Tibial nerve (tissue), 4 donors: ENCODE data around the gene SMAD2. TPM values are rescaled to one million over a fixed set of nuclear protein-coding genes. Genes with fewer than 3 reads are reported as not detected.

Source experiments
- DNase-seq, 2 donors: peaks; one replicate each; pipeline ENCODE4 v3.0.0-alpha.2; 2019; ENCODE audit warnings: low spot score in 2 of 2
- H3K27ac ChIP-seq, 4 donors: fragments of 200-600 bp; sonication (generic) in 3 of 4; one replicate each; pipeline ENCODE4 v1.5.1; 2017 to 2019; ENCODE audit warnings: mild to moderate bottlenecking in 1 of 4
- H3K27me3 ChIP-seq, 2 donors: fragments of 200-600 bp; sonication (generic) in 1 of 2; one replicate each; pipeline versions ENCODE4 v1.5.1 to v1.6.0; 2017 to 2019
- H3K36me3 ChIP-seq, 3 donors: fragments of 200-600 bp; sonication (generic); one replicate each; pipeline ENCODE4 v1.5.1; 2018 to 2019
- H3K4me1 ChIP-seq, 4 donors: fragments of 200-600 bp; sonication (generic) in 3 of 4; one replicate each; pipeline ENCODE4 v1.5.1; 2017 to 2019
- H3K4me3 ChIP-seq, 4 donors: fragments of 200-600 bp; sonication (generic) in 3 of 4; one replicate each; pipeline ENCODE4 v1.5.1; 2017 to 2019; ENCODE audit warnings: mild to moderate bottlenecking in 1 of 4, moderate library complexity in 1 of 4
- H3K9me3 ChIP-seq, 4 donors: fragments of 200-600 bp; sonication (generic) in 3 of 4; one replicate each; pipeline ENCODE4 v1.5.1; 2017 to 2019
- EP300 ChIP-seq, 2 donors: sonication (generic); formaldehyde crosslinking; IDR thresholded peaks; one replicate each; pipeline ENCODE4 v1.6.1; 2017; ENCODE audit warnings: antibody characterized with exemption in 2 of 2, mild to moderate bottlenecking in 1 of 2
- POLR2A ChIP-seq, 2 donors: fragments of 450-650 bp; IDR thresholded peaks; one replicate each; pipeline ENCODE4 v1.6.1; 2017; ENCODE audit warnings: antibody characterized with exemption in 2 of 2, mild to moderate bottlenecking in 2 of 2, moderate library complexity in 2 of 2
- WGBS, 2 donors: methylation state at CpG; one replicate each; pipeline ENCODE4 v1.1.5; 2018; 5-methylcytosine and 5-hydroxymethylcytosine counted together
- total RNA-seq, 4 donors: library from RNA; depleted of rRNA; stranded (reverse); fragments of >200 nt; gene quantifications; one replicate each; pipeline ENCODE4 v1.1.0, GENCODE V29; 2016
- TF ChIP-seq, protein P1 (sequence below), 5 experiments: fragments of 200-600 bp in 3 of 5; fragments of 450-650 bp in 2 of 5; sonication (generic) in 3 of 5; IDR thresholded peaks; one replicate each; pipeline ENCODE4 v1.5.1; 2016 to 2019; ENCODE audit warnings: antibody characterized with exemption in 5 of 5, mild to moderate bottlenecking in 3 of 5, moderate library complexity in 2 of 5

The SMAD2 gene
- total RNA-seq, 4 donors from 2014 or later = 34.8 to 54.5 (median 45.5) TPM

DNA sequence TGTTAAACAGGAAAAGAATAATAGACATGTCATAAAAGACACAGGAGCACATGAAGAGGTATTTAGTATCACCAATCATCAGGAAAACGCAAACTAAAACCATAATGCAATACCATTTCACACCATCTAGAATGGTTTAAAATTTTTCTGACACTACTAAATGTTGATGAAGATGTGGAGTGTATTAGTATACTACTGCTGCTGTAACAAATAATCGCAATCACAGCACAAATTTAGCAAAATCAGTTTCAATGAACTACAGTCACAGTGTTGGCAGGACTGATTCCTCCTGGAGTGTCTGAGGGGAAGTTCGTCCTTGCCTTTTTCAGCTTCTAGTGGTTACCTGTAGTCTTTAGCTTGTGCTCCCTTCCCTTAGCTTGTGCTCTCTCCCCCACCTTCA is 24.1 kb downstream of the SMAD2 start:
- Histone ChIP-seq H3K4me3 (no peak overlapping the region), H3K36me3 (peaks cover 0 to 29% (median 0%) of the 10 kb centered on the region in 3 donors)
- TF ChIP-seq, protein P1, sequence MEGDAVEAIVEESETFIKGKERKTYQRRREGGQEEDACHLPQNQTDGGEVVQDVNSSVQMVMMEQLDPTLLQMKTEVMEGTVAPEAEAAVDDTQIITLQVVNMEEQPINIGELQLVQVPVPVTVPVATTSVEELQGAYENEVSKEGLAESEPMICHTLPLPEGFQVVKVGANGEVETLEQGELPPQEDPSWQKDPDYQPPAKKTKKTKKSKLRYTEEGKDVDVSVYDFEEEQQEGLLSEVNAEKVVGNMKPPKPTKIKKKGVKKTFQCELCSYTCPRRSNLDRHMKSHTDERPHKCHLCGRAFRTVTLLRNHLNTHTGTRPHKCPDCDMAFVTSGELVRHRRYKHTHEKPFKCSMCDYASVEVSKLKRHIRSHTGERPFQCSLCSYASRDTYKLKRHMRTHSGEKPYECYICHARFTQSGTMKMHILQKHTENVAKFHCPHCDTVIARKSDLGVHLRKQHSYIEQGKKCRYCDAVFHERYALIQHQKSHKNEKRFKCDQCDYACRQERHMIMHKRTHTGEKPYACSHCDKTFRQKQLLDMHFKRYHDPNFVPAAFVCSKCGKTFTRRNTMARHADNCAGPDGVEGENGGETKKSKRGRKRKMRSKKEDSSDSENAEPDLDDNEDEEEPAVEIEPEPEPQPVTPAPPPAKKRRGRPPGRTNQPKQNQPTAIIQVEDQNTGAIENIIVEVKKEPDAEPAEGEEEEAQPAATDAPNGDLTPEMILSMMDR (IDR thresholded peaks at IDR 0.05) = no peak
- TF ChIP-seq POLR2A (IDR thresholded peaks at IDR 0.05) = no peak
- no peak for TF ChIP-seq EP300 (IDR thresholded peaks at IDR 0.05)

DNA sequence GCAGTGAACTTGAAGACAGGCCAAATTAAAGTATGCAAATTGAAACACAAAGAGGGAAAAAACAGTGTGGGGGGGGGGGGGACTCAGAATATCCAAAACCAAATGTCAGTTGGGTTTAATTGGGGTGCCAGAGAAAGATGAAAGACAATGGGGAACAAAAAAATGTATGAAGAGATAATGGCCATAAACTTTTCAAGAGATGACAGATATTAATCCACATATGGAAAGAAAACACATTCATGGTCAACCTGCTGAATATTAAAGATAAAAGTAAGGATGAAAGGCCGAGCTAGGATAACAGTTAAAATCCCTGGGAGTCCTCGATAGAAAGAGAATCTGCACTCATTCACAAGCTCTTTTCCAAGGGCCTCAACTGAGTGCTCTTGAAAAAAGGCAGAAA is 26.6 kb downstream of the SMAD2 start:
- Histone ChIP-seq H3K27ac (no peak overlapping the region), H3K4me1 (peaks cover 0 to 10% (median 0%) of the 10 kb centered on the region in 4 donors), H3K9me3 (peaks cover 0 to 29% (median 1%) of the 10 kb centered on the region in 4 donors), H3K36me3 (peaks cover 0 to 20% (median 0%) of the 10 kb centered on the region in 3 donors), H3K27me3 (no peaks in the 10 kb centered on the region), H3K4me3 (no peak overlapping the region)
- no peak for DNase-seq
- TF ChIP-seq POLR2A (IDR thresholded peaks at IDR 0.05) (no peak), EP300 (IDR thresholded peaks at IDR 0.05) (no peak)
- TF ChIP-seq, protein P1 (IDR thresholded peaks at IDR 0.05) = no peak
- WGBS, 2 donors = 91 to 93% methylated on average over 2 of the region's 2 CpGs

More for the DNA sequence above, 24.1 kb downstream of the SMAD2 start:
- H3K27ac ChIP-seq = no peak overlapping the region
- WGBS, 2 donors = 97 to 100% methylated on average over 3 of the region's 3 CpGs
- no peak for DNase-seq
- H3K4me1 ChIP-seq = peaks cover 0 to 6% (median 1%) of the 10 kb centered on the region in 4 donors
- no peaks in the 10 kb centered on the region for H3K27me3 ChIP-seq
- peaks cover 0 to 26% (median 1%) of the 10 kb centered on the region in 4 donors for H3K9me3 ChIP-seq

DNA sequence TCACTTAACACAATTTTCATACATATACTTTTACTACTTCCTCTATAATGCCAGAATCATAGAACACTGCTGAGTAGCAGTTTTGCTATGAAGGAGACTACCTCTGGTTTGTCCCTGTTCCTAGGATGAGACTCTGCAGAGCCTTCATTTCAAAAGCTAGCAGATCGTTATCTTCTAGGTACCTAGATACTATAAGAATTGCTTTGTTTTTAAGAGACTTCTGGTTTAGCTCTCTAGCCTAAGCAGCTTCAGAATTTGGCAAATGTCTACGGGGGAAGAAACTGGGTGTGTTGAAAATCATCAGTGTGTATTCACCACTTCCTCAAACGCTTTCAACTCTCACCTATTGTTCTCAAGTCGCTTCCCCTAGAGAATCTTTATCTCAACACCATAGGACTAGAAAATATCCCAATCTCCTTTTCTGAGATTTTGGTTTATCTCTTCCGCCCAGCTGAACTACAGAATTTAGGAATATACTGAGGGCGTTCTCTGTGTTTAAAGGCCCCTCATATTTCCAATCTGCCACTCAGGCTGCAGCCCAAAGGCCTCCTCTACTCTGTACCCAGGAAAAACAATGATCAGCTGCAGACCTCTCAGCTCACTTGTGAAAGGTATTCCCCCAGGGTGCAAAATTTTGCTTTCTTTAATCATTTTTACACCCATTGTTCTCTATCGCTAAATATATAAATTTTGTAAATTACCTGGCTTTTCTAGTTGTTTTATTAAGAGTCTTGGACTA is 28.7 kb downstream of the SMAD2 start:
- peaks cover 0 to 19% (median 2%) of the 10 kb centered on the region in 4 donors for H3K4me1 ChIP-seq
- H3K27me3 ChIP-seq = no peaks in the 10 kb centered on the region
- no peak for TF ChIP-seq POLR2A (IDR thresholded peaks at IDR 0.05)
- TF ChIP-seq, protein P1 (IDR thresholded peaks at IDR 0.05) = no peak
- TF ChIP-seq EP300 (IDR thresholded peaks at IDR 0.05) = no peak
- DNase-seq = no peak
- H3K4me3 ChIP-seq = no peak overlapping the region
- 81 to 84% methylated on average over 7 of the region's 7 CpGs for WGBS, 2 donors
- H3K36me3 ChIP-seq = peaks cover 0 to 9% (median 0%) of the 10 kb centered on the region in 3 donors
- peaks cover 0 to 28% (median 1%) of the 10 kb centered on the region in 4 donors for H3K9me3 ChIP-seq
- H3K27ac ChIP-seq = no peak overlapping the region

DNA sequence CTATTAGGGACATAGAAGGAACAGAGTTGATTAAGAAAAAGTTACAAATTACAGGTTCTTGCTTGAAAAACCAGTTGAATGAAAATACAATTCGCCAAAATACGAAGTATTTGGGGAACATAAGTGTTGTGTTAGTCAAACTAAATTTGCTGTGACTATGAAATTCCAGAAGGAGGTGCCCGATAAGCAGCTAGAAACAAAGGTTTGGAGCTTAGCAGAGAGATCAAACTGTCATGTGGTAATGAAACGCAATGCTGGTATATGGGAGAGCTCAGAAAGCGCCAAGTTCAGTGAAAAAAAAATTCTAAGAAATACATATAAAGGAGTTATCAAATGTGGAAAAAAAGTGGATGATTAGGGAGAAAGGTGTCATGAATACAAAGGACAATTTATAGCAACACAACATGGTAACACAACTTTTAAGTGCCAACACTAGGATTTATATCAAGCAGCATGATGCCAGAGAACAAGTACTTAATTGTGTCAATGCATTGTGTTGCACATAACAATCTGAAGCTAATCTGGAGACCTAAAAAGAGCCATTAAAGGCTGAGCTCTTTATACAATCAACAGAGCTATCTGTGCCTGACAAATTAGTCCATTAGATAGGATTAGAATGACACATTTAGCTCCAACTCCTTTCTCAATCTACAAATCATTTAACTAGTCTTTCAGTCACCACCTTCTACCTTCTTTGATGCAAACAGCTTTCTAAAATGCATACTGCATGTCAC is 31.2 kb downstream of the SMAD2 start:
- Histone ChIP-seq H3K36me3 (peaks cover 0 to 14% (median 0%) of the 10 kb centered on the region in 3 donors), H3K9me3 (peaks cover 0 to 18% (median 1%) of the 10 kb centered on the region in 4 donors), H3K27me3 (no peaks in the 10 kb centered on the region), H3K4me3 (no peak overlapping the region), H3K27ac (no peak overlapping the region), H3K4me1 (peaks cover 0 to 29% (median 2%) of the 10 kb centered on the region in 4 donors)
- no peak for DNase-seq
- WGBS, 2 donors = 66 to 82% methylated on average over 5 of the region's 5 CpGs
- no peak for TF ChIP-seq EP300 (IDR thresholded peaks at IDR 0.05)
- TF ChIP-seq, protein P1 (IDR thresholded peaks at IDR 0.05) = no peak
- no peak for TF ChIP-seq POLR2A (IDR thresholded peaks at IDR 0.05)

DNA sequence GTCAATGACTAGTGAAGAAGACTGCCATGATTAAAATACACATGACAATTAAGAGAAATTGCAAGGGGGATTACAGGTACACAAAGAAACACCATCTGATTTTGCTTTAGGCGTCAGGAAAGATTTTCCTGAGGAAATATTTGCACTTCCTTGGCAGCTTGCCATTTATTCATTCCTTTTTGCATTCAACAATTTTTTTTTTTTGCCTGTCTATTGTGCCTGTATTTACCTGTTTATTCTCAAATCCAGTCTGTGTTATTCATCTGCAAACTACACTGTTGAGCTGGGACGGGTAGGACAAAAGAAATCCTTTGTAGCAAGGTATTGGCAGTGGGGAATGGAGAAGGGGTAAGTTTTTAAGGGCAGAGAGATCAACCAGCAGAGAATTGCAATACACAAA is 31.8 kb downstream of the SMAD2 start:
- Histone ChIP-seq H3K27ac (no peak overlapping the region), H3K9me3 (peaks cover 0 to 12% (median 1%) of the 10 kb centered on the region in 4 donors), H3K27me3 (no peaks in the 10 kb centered on the region), H3K4me1 (peaks cover 0 to 34% (median 5%) of the 10 kb centered on the region in 4 donors), H3K4me3 (no peak overlapping the region), H3K36me3 (peaks cover 0 to 15% (median 0%) of the 10 kb centered on the region in 3 donors)
- WGBS, 2 donors = 47 to 53% methylated on average over 2 of the region's 2 CpGs
- DNase-seq = no peak
- no peak for TF ChIP-seq POLR2A (IDR thresholded peaks at IDR 0.05)
- TF ChIP-seq, protein P1 (IDR thresholded peaks at IDR 0.05) = no peak
- TF ChIP-seq EP300 (IDR thresholded peaks at IDR 0.05) = no peak
